H1 (cell line): ENCODE data around the gene FARS2. TPM values are rescaled to one million over a fixed set of nuclear protein-coding genes. Genes with fewer than 3 reads are reported as not detected.
A peak's percentile ranks its signal among the peaks of the same experiment; 100 is the strongest.

ENCODE experiments used
- ASH2L ChIP-seq: fragments of 200-600, 300-600 bp; sonication (generic); IDR thresholded peaks from one replicate; pipeline ENCODE4 v1.7.1; 2017; ENCODE audit warnings: low read length
- RAD21 ChIP-seq, 2 experiments: IDR thresholded peaks in 1 of 2; conservative IDR thresholded peaks in 1 of 2; 2 replicates each; pipeline ENCODE4 v1.6.1; 2011; ENCODE audit warnings: low read depth in 2 of 2, low read length in 2 of 2, improper control_type of control experiment in 1 of 2, inconsistent platforms in 1 of 2, mild to moderate bottlenecking in 1 of 2, moderate library complexity in 1 of 2
- USF2 ChIP-seq: IDR thresholded peaks from 2 replicates; pipeline ENCODE4 v1.6.1; 2011; ENCODE audit warnings: low read length, improper control_type of control experiment
- polyA plus RNA-seq, 7 experiments: library from polyadenylated mRNA; depleted of rRNA in 3 of 7; stranded (reverse) in 5 of 7; unstranded in 2 of 7; fragments of >200 nt in 5 of 7; fragments of 200-250 nt in 2 of 7; gene quantifications; 1 replicate in 5 of 7; 2 replicates in 1 of 7; 4 replicates in 1 of 7; pipeline versions ENCODE4 v1.2.1 to v1.2.3, GENCODE V29; 2011 to 2013; ENCODE audit warnings: missing spikeins in 2 of 7, mixed read lengths in 2 of 7
- total RNA-seq: library from RNA; stranded (reverse); fragmentation: NEBNext Ultra II Directional; extraction: Animal tissue kit (Norgen Biotek cat#: 25700); gene quantifications from 2 replicates; pipeline ENCODE4 v1.2.1, GENCODE V29; 2021
- TF ChIP-seq, protein P1 (sequence below): IDR thresholded peaks from 2 replicates; pipeline ENCODE4 v1.6.1; 2012; ENCODE audit warnings: inconsistent platforms

The FARS2 gene
- total and polyA plus RNA-seq, 2 of the 8 experiments (the other 6 are each of a cell fraction or from before 2014, with no cell fraction given): 11.7 to 14.4 TPM

DNA sequence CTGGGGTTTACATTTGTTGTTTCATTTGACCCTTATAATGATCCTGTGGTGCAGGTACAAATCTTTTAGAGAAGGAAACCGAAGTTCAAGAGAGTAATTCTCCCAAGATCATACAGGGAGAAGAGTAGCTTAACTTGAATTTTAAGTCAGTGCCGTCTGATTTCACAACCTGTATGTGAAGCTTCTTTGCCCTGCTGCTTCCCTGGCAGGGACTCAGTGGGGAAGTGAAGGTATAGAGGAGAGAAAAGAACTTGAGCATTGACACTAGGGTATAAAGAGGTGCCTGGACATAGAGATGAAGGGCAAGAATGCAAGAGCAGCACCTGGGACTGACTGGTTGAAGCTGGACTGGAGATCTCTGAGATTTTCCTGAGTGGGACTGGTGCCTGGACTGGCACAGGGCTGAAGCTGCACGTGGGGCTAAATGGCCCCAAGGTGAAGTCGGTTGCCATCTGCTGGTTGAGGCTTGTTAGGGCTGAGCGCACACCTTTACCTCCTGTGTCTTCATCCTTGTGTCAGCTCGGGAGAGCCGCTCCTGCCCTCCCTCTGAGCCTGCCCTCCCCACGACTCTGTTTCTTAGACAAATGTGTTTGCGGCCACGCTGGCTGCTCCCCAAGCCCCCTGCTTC is 41.8 kb downstream of the FARS2 start (continued):
- TF ChIP-seq USF2 (peak; percentile 55; the same call in 1 of the 2 replicates), ASH2L (peak; percentile 24), RAD21 (IDR thresholded peaks at IDR 0.05 in 1 of 2, conservative IDR thresholded peaks at IDR 0.05 in 1 of 2; ENCODE audit: low read depth in 2 of 2, low read length in 2 of 2) (peak; percentile 69 to 74)
- TF ChIP-seq, protein P1, sequence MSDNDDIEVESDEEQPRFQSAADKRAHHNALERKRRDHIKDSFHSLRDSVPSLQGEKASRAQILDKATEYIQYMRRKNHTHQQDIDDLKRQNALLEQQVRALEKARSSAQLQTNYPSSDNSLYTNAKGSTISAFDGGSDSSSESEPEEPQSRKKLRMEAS: peak; percentile 90
